Spleen (tissue), 7 donors: ENCODE data around the gene IL2RG.

ENCODE experiments used
- POLR2AphosphoS5 ChIP-seq, 3 donors: sonication (generic); formaldehyde crosslinking; IDR thresholded peaks; one replicate each; pipeline ENCODE4 v1.5.1; 2017; ENCODE audit warnings: antibody characterized with exemption in 3 of 3
- TF ChIP-seq, protein P1 (sequence below), 11 experiments: fragments of 200-600 bp in 7 of 11; fragments of 450-650 bp in 4 of 11; sonication (generic) in 4 of 11; IDR thresholded peaks in 8 of 11; conservative IDR thresholded peaks in 3 of 11; 1 replicate in 7 of 11; 2 replicates in 4 of 11; pipeline versions ENCODE4 v1.4.0 to v1.8.0; 2016 to 2021; ENCODE audit warnings: antibody characterized with exemption in 11 of 11, inconsistent platforms in 4 of 11, mild to moderate bottlenecking in 1 of 11
- donor health status: DM: no; HTN: no; CAD: no; lungs with moderate emphysema.
- donor health status: DM: no; HTN: no; CAD: no.
- donor health status: DM: no; HTN: no; CAD: no.

DNA sequence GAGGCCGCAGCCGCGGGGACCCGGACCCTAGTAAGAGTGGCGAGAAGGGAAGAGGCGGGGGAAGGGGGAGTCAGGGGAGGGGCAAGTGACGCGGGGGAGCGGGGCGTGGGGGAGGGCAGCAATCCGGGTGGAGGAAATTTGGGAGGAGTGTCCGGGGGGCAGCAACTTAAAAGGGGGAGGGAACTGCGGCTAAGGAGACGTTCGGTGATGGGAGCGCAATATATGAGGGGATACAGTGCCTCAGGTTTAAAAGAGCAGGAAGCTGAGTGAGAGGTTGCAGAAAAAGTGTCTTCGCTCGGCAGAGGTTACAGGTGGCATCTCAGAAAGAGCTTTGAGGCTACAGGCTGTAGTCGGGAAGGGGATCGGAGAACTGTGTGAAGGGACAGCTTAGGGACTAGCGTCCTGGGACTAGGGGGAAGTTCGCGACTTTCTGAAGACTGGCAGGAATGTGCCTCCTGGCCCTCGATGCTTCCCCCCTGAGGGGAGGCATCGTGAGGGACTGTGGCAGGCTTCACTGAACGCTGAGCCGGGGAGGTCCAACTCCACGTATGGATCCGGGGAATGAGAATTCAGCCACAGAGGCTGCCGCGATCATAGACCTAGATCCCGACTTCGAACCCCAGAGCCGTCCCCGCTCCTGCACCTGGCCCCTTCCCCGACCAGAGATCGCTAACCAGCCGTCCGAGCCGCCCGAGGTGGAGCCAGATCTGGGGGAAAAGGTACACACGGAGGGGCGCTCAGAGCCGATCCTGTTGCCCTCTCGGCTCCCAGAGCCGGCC, 15.2 kb downstream of the IL2RG start:
- TF ChIP-seq, protein P1, sequence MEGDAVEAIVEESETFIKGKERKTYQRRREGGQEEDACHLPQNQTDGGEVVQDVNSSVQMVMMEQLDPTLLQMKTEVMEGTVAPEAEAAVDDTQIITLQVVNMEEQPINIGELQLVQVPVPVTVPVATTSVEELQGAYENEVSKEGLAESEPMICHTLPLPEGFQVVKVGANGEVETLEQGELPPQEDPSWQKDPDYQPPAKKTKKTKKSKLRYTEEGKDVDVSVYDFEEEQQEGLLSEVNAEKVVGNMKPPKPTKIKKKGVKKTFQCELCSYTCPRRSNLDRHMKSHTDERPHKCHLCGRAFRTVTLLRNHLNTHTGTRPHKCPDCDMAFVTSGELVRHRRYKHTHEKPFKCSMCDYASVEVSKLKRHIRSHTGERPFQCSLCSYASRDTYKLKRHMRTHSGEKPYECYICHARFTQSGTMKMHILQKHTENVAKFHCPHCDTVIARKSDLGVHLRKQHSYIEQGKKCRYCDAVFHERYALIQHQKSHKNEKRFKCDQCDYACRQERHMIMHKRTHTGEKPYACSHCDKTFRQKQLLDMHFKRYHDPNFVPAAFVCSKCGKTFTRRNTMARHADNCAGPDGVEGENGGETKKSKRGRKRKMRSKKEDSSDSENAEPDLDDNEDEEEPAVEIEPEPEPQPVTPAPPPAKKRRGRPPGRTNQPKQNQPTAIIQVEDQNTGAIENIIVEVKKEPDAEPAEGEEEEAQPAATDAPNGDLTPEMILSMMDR (IDR thresholded peaks at IDR 0.05 in 8 of 11, conservative IDR thresholded peaks at IDR 0.05 in 3 of 11): no peak
- TF ChIP-seq POLR2AphosphoS5 (IDR thresholded peaks at IDR 0.05): no peak
